AG04449 (cell line): ENCODE measurements around the gene DUSP5.
"Not testable (repeated sequence)": the region's sequence is repeated elsewhere in the genome, so short reads cannot be mapped to it uniquely, and the experiment has no call there.

ENCODE experiments used
- CTCF ChIA-PET: fragments of 350-600 bp; formaldehyde crosslinking; extraction: SDS; loops from one replicate; lab custom pipeline; 2021; ENCODE audit warnings: antibody characterized with exemption; lab: Yijun Ruan, JAX
- POLR2A ChIA-PET: fragments of 400-600, 350-600 bp; formaldehyde crosslinking; extraction: SDS; loops from one replicate; lab custom pipeline; 2020; ENCODE audit warnings: antibody characterized with exemption, inconsistent platforms; lab: Yijun Ruan, JAX
- DNase-seq: peaks from one replicate; pipeline ENCODE4 v3.0.0-alpha.2; 2010; ENCODE audit warnings: low read depth, low spot score
- H3K4me3 ChIP-seq: 2 replicates; pipeline ENCODE4 v1.5.1; 2011; ENCODE audit warnings: low read depth, mild to moderate bottlenecking, control low read depth, low read length
- TF ChIP-seq, protein P1 (sequence below): IDR thresholded peaks from one replicate; pipeline ENCODE4 v1.5.1; 2011; ENCODE audit warnings: mild to moderate bottlenecking, moderate library complexity, low read length, control low read depth, inconsistent platforms; ENCODE audit not compliant: insufficient read depth; ENCODE audit errors: missing control alignments

The DUSP5 gene

DNA sequence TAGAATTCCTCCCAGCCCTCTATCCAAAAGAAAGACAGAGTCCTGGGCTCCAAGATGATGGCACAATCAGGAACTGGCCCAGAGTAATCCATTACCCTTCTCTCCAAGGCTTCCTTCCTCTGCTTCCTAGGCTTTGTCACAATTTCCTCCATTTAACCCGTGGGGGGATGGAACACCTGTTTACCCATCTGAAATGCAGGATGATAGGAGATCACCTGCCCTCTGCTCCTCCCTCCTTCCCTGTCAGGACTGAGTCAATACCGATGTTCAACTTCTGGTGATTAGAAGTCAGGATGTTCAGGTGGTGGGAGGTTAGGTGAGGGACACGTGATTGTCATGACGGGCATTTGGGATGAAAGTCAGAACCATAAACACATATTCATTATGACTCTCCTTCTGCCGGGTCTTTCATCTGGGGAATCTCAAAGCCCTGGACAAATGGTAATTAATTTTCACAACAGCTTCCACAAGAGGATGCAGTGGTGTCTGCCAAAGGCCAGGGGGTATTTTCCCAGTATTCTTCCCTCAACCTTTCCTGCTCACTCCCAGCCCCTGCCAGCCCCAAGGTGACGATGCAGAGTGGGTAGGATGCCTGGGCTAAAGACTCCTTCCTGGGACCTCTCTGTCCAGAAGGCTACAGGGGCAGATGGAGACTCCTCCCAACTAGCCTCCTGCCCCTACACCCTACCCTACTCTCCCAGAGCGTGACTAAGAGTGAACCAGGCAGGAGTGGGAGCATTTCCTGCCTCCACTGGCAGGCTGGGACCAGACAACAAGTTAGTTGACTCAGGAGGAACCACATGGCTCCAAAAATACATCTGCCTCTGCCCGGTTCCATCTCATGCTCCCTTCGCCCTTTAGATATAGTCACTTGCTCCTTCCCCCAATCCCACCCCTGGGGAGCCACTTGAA, 27.9 kb downstream of the DUSP5 start:
- POLR2A ChIA-PET, result no interaction called here
- CTCF ChIA-PET, result no interaction called here
- no peak overlapping the region for H3K4me3 ChIP-seq
- TF ChIP-seq, protein P1, sequence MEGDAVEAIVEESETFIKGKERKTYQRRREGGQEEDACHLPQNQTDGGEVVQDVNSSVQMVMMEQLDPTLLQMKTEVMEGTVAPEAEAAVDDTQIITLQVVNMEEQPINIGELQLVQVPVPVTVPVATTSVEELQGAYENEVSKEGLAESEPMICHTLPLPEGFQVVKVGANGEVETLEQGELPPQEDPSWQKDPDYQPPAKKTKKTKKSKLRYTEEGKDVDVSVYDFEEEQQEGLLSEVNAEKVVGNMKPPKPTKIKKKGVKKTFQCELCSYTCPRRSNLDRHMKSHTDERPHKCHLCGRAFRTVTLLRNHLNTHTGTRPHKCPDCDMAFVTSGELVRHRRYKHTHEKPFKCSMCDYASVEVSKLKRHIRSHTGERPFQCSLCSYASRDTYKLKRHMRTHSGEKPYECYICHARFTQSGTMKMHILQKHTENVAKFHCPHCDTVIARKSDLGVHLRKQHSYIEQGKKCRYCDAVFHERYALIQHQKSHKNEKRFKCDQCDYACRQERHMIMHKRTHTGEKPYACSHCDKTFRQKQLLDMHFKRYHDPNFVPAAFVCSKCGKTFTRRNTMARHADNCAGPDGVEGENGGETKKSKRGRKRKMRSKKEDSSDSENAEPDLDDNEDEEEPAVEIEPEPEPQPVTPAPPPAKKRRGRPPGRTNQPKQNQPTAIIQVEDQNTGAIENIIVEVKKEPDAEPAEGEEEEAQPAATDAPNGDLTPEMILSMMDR, result no peak
- DNase-seq, result no peak

GRCh38 chr10:110527731-110528171, 30.0 kb downstream of the DUSP5 start:
- DNase-seq, result no peak
- CTCF ChIA-PET, result interaction anchor here (2.8 kb wide), 1 partner anchor 18 kb away, joined by 10 read pairs; no protein-coding TSS in a partner anchor
- POLR2A ChIA-PET, result interaction anchor here (1.0 kb wide), 2 partner anchors 12 to 29 kb away, joined by 3 to 5 read pairs; no protein-coding TSS in a partner anchor
- no peak overlapping the region for H3K4me3 ChIP-seq
- TF ChIP-seq, protein P1, result no peak

DNA sequence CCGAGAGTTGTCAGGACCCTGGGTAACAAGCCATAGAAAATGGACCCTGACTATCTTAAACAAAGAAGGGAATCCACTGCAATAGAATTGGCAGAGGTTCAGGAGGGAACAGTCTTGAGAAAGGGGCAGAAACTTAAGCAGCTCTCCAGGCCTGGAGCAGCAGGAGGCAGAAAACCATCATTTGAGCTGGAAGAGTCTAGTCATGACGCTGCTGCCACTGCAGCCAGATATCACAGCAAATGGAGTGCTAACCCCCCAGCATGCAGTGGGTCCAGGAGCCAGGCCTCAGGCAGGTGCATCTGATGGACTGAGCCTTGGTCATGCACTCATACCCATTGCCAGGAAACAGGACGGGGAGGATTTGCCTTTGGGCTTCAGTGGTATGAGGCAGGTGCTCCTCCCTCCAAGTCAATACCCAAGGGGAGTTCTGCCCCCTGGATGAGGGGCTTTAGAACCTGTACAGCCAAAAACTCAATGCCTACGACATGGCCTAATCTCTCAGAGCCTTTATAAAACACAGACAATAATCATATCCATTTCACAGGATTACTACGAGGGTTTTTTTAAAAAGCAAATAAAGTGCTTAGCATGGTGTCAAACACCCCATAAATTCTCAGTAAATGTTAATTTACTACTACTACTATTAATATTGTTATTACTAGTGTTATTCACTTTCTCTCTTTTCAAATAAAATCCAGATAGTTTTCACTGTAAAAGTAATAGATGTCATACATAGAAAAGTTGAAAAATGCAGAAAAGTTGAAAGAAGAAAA, 30.7 kb downstream of the DUSP5 start:
- ChIA-PET POLR2A (interaction anchor here (1.0 kb wide), 2 partner anchors 12 to 30 kb away, joined by 3 to 5 read pairs; no protein-coding TSS in a partner anchor), CTCF (interaction anchor here (1.9 to 2.8 kb wide), 2 partner anchors 18 to 218 kb away, joined by 5 to 10 read pairs; no protein-coding TSS in a partner anchor)
- TF ChIP-seq, protein P1, result no peak
- no peak overlapping the region for H3K4me3 ChIP-seq
- no peak for DNase-seq

GRCh38 chr10:110528997-110529524, 31.4 kb downstream of the DUSP5 start:
- CTCF ChIA-PET, result interaction anchor here (0.9 to 2.8 kb wide), 4 partner anchors 16 to 218 kb away, joined by 3 to 10 read pairs (median 5); no protein-coding TSS in a partner anchor
- H3K4me3 ChIP-seq, DNase-seq, POLR2A ChIA-PET: not testable (repeated sequence)

- POLR2A ChIA-PET, result no interaction called here
- DNase-seq, result no peak
- TF ChIP-seq, protein P1, result no peak
- CTCF ChIA-PET, result interaction anchor here (0.9 to 2.8 kb wide), 4 partner anchors 16 to 219 kb away, joined by 3 to 10 read pairs (median 5); no protein-coding TSS in a partner anchor
- H3K4me3 ChIP-seq, result no peak overlapping the region
Measured at GRCh38 chr10:110529596-110530011, 31.9 kb downstream of the DUSP5 start.

GRCh38 chr10:110530131-110530831, 32.6 kb downstream of the DUSP5 start:
- POLR2A ChIA-PET, result no interaction called here
- DNase-seq, result no peak
- peak overlapping the region; percentile 20 for H3K4me3 ChIP-seq

More at GRCh38 chr10:110530131-110530831, 32.6 kb downstream of the DUSP5 start:
- TF ChIP-seq, protein P1, result no peak
- CTCF ChIA-PET, result interaction anchor here (0.9 to 8.6 kb wide), 3 partner anchors 15 to 220 kb away, joined by 3 to 71 read pairs (median 5); no protein-coding TSS in a partner anchor
